ENCODE results near the gene ATP5MC3.

Gene ATP5MC3

DNA sequence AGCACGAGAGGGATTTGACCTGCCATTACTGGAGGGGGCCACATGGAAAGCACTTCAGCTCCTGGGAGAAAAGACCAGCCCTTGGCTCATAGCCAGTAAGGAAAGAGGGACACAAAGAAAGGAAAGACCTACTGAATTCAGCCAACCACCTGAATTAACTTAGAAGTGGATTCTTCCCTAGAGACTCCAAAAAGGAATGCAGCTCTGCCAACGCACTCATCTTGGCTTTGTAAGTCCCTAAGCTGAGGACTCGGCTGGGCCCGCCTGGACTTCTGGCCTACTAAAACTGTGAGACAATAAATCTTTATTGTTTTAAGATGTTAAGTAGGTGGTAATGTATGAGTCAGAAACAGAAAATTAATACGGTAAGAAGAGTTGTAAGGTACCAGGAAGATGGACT, 25.0 kb downstream of the ATP5MC3 start:
- H3K4me3 ChIP-seq (ENCODE audit: low read depth, low read length), result no peak overlapping the region
- TF ChIP-seq MYC (IDR thresholded peaks at IDR 0.05; ENCODE audit: low read depth, low read length) (no peak), POLR2A (IDR thresholded peaks at IDR 0.05; ENCODE audit: extremely low read depth, insufficient read length) (no peak)
- TF ChIP-seq, protein P1, sequence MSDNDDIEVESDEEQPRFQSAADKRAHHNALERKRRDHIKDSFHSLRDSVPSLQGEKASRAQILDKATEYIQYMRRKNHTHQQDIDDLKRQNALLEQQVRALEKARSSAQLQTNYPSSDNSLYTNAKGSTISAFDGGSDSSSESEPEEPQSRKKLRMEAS (IDR thresholded peaks at IDR 0.05; ENCODE audit: low read depth, low read length), result no peak
- TF ChIP-seq, protein P2, sequence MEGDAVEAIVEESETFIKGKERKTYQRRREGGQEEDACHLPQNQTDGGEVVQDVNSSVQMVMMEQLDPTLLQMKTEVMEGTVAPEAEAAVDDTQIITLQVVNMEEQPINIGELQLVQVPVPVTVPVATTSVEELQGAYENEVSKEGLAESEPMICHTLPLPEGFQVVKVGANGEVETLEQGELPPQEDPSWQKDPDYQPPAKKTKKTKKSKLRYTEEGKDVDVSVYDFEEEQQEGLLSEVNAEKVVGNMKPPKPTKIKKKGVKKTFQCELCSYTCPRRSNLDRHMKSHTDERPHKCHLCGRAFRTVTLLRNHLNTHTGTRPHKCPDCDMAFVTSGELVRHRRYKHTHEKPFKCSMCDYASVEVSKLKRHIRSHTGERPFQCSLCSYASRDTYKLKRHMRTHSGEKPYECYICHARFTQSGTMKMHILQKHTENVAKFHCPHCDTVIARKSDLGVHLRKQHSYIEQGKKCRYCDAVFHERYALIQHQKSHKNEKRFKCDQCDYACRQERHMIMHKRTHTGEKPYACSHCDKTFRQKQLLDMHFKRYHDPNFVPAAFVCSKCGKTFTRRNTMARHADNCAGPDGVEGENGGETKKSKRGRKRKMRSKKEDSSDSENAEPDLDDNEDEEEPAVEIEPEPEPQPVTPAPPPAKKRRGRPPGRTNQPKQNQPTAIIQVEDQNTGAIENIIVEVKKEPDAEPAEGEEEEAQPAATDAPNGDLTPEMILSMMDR (IDR thresholded peaks at IDR 0.05; ENCODE audit: low read depth, low read length), result no peak
- DNase-seq (ENCODE audit: low read depth), result no peak

DNA sequence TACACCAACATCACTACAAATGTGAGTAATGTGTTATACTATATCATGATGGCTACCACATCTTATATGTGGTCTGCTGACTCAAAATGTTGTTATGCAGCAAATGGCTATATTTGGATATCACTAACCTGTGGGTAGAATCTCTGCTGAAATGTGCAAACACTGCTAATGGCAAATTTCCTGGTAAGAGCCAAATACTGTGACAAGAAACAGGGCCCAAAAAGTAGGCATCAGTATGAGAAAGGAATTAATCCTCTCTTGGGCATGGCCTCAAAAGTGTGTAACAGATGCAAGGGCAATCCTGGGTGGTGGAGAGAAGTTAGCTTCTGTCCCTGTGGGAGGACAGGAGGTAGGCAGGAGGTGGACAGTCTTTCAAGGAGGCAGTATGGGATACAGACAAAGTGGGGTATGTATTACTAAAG, 26.8 kb downstream of the ATP5MC3 start:
- no peak overlapping the region for H3K4me3 ChIP-seq (ENCODE audit: low read depth, low read length)
- DNase-seq (ENCODE audit: low read depth), result no peak
- TF ChIP-seq, protein P2 (IDR thresholded peaks at IDR 0.05; ENCODE audit: low read depth, low read length), result no peak
- TF ChIP-seq, protein P1 (IDR thresholded peaks at IDR 0.05; ENCODE audit: low read depth, low read length), result no peak
- TF ChIP-seq POLR2A (IDR thresholded peaks at IDR 0.05; ENCODE audit: extremely low read depth, insufficient read length) (no peak), MYC (IDR thresholded peaks at IDR 0.05; ENCODE audit: low read depth, low read length) (no peak)

DNA sequence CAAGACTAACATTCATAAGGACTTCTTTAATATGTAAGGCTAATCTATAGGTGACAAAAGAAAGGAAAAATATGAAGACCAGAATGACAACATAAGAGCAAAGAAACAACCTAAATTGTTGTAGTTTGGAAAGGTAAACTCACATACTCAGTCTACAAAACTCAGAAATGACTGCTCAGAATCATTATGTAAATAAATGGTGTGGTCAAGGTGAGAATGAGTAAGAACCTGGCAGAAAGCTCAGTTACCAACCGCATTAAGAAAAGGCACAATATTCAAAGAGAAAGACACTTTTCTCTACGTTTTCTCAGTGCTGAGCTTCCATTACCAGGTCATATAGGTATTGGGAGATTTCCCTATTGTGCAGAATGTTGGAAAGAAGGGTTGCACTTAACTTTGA, 29.3 kb downstream of the ATP5MC3 start:
- no peak overlapping the region for H3K4me3 ChIP-seq (ENCODE audit: low read depth, low read length)
- no peak for DNase-seq (ENCODE audit: low read depth)
- TF ChIP-seq MYC (IDR thresholded peaks at IDR 0.05; ENCODE audit: low read depth, low read length), result no peak
- no peak for TF ChIP-seq POLR2A (IDR thresholded peaks at IDR 0.05; ENCODE audit: extremely low read depth, insufficient read length)
- TF ChIP-seq, protein P2 (IDR thresholded peaks at IDR 0.05; ENCODE audit: low read depth, low read length), result no peak
- TF ChIP-seq, protein P1 (IDR thresholded peaks at IDR 0.05; ENCODE audit: low read depth, low read length), result no peak

DNA sequence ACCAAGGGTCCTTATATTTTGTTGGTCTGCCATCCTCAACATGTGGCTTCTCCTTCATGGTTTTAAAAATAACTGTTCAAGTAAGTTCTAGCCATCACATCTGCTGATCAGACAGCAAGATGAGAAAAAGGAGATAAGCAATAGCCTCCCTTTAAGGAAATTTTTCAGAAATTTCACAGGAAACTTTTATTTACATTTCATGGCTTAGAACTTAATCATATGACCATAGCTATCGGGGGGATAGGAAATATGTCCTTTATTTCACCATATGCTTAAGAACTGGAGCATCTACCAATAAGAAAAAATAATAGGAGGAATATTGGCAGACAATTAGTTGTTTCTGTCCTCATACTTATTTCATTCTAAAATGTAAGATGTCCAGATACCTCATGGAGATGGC, 29.7 kb downstream of the ATP5MC3 start:
- DNase-seq (ENCODE audit: low read depth), result no peak
- H3K4me3 ChIP-seq (ENCODE audit: low read depth, low read length), result no peak overlapping the region
- TF ChIP-seq MYC (IDR thresholded peaks at IDR 0.05; ENCODE audit: low read depth, low read length) (no peak), POLR2A (IDR thresholded peaks at IDR 0.05; ENCODE audit: extremely low read depth, insufficient read length) (no peak)
- TF ChIP-seq, protein P2 (IDR thresholded peaks at IDR 0.05; ENCODE audit: low read depth, low read length), result no peak
- TF ChIP-seq, protein P1 (IDR thresholded peaks at IDR 0.05; ENCODE audit: low read depth, low read length), result no peak

DNA sequence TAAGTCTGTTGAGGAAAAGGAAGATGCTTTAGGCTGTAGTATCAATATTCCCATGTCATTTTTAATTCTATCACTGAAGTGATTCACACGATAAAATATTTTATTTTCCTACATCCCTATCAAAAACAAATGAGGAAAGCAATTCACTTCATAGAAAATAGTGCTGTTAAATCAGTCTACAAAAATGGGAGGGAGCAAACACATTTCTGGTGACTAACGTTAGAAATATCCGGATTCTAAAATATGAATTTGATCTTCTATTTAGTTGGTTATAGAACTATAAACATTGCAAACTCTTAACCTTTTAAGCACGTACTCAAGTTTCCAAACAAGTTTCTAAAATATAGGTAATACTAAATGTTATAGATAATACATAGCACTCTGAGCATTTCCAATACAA, 34.3 kb downstream of the ATP5MC3 start:
- no peak for DNase-seq (ENCODE audit: low read depth)
- TF ChIP-seq POLR2A (IDR thresholded peaks at IDR 0.05; ENCODE audit: extremely low read depth, insufficient read length), result no peak
- TF ChIP-seq, protein P2 (IDR thresholded peaks at IDR 0.05; ENCODE audit: low read depth, low read length), result no peak
- no peak for TF ChIP-seq MYC (IDR thresholded peaks at IDR 0.05; ENCODE audit: low read depth, low read length)
- TF ChIP-seq, protein P1 (IDR thresholded peaks at IDR 0.05; ENCODE audit: low read depth, low read length), result no peak
- H3K4me3 ChIP-seq (ENCODE audit: low read depth, low read length), result no peak overlapping the region

DNA sequence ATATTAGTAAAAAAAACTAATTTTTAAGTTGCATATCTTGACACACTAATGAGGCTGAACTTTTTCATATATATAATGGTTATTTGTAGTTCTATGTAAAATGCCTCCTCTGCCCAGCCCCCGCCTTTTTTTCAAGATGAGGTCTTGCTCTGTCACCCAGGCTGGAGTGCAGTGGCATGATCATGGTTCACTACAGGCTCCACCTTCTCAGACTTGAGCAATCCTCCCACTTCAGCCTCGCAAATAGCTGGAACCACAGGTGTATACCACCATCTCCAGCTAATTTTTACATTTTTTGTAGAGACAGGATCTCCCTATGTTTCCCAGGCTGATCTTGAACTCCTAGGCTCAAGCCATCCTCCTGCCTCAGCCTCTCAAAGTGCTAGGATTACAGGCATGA, 37.8 kb downstream of the ATP5MC3 start:
- TF ChIP-seq, protein P2 (IDR thresholded peaks at IDR 0.05; ENCODE audit: low read depth, low read length), result no peak
- TF ChIP-seq, protein P1 (IDR thresholded peaks at IDR 0.05; ENCODE audit: low read depth, low read length), result no peak
- TF ChIP-seq MYC (IDR thresholded peaks at IDR 0.05; ENCODE audit: low read depth, low read length) (no peak), POLR2A (IDR thresholded peaks at IDR 0.05; ENCODE audit: extremely low read depth, insufficient read length) (no peak)
- DNase-seq (ENCODE audit: low read depth), result no peak
- no peak overlapping the region for H3K4me3 ChIP-seq (ENCODE audit: low read depth, low read length)

Measured in NB4 (cell line).